Measurements from ENCODE around the gene KBTBD2. TPM values are rescaled to one million over a fixed set of nuclear protein-coding genes. Genes with fewer than 3 reads are reported as not detected.

KBTBD2 gene
- total and polyA plus RNA-seq, 2 of the 4 experiments (the other 2 are of a cell fraction) = 13.2 to 32.3 TPM

- WGBS, 2 experiments (ENCODE audit: extremely low coverage in 2 of 2, insufficient read length in 1 of 2) = 0% methylated on average over 10 of the region's 22 CpGs; no CpG with 5 or more reads in 1 of the 2 experiments
- in situ Hi-C loops (cut with MboI; ENCODE audit: low sequenced_read_pairs) = no loop called here
- ATAC-seq (ENCODE audit: low read depth) = peak; percentile 1
These were observed 1.1 kb upstream of the KBTBD2 start for GRCh38 chr7:32892521-32893206.

More at GRCh38 chr7:32892521-32893206, 1.1 kb upstream of the KBTBD2 start:
- peak overlapping the region; percentile 77 for H3K14ac ChIP-seq (replicated peaks; ENCODE audit: low read depth, low read length)
- dilution Hi-C loops (cut with HindIII; ENCODE audit: low sequenced_read_pairs, unreplicated experiment) = no loop called here
- H3K36me3 ChIP-seq (ENCODE audit: control insufficient read depth, insufficient read depth, low read length) = no peaks in the 10 kb centered on the region
- 0 out of 4 replicates have a peak, but pooled peaks cover 0 to 4% of the 10 kb centered on the region in 2 experiments for H3K79me1 ChIP-seq (ENCODE audit: low read depth in 1 of 2, low read length in 2 of 2)
- intact Hi-C loops (cut with micrococcal nuclease) = loop anchor here (5.0 kb wide), 3 partner anchors 50 to 215 kb away; partner anchors contain the start of genes NT5C3A and RP9
- H3K9me3 ChIP-seq (ENCODE audit: control insufficient read depth, insufficient read depth, low read length) = no peaks in the 10 kb centered on the region
- H3K4me2 ChIP-seq (ENCODE audit: low read depth, low read length) = peak overlapping the region; percentile 67
- no peak overlapping the region for H2BK20ac ChIP-seq (ENCODE audit: low read depth, low read length)
- peak overlapping the region; percentile 94 for H3K4ac ChIP-seq (ENCODE audit: low read depth, low read length)
- 0 out of 3 replicates have a peak overlapping the region, but pooled peaks have one; percentile 38 for H2BK15ac ChIP-seq (ENCODE audit: low read depth, low read length)
- H4K5ac ChIP-seq (ENCODE audit: low read depth, low read length) = peak overlapping the region; percentile 33
- CTCF ChIA-PET = interaction anchor here (1.0 kb wide), 1 partner anchor 217 kb away, joined by 4 read pairs; no protein-coding TSS in a partner anchor
- H3K4me1 ChIP-seq (ENCODE audit: control insufficient read depth, insufficient read depth, low read length) = peaks cover 2% of the 10 kb centered on the region; the same call in 1 of the 2 replicates
- peak overlapping the region; percentile 68 for H3K18ac ChIP-seq (ENCODE audit: low read depth, low read length)
- H2AFZ ChIP-seq (replicated peaks; ENCODE audit: low read length, poor library complexity) = peak overlapping the region; percentile 91
- H3K56ac ChIP-seq (ENCODE audit: extremely low read depth, insufficient read depth, low read length) = peak overlapping the region; percentile 59
- TF ChIP-seq NFE2L2 (IDR thresholded peaks at IDR 0.05; ENCODE audit: low read depth, low read length) (no peak), POLR2A (IDR thresholded peaks at IDR 0.05; ENCODE audit: low read depth, low read length) (no peak; the same call in 1 of the 2 replicates), FOS (IDR thresholded peaks at IDR 0.05; ENCODE audit: low read depth, low read length) (no peak), BHLHE40 (IDR thresholded peaks at IDR 0.05; ENCODE audit: low read depth, low read length) (no peak), RAD21 (IDR thresholded peaks at IDR 0.05; ENCODE audit: low read length) (no peak), RCOR1 (IDR thresholded peaks at IDR 0.05; ENCODE audit: insufficient replicate concordance, low read length) (no peak), MXI1 (IDR thresholded peaks at IDR 0.05; ENCODE audit: borderline replicate concordance, low read depth, low read length) (0 out of 2 replicates have a peak, but pooled peaks have one; percentile 11)
- peak overlapping the region; percentile 92 for H3K27ac ChIP-seq (ENCODE audit: insufficient read depth, low read length)
- H2AK5ac ChIP-seq (ENCODE audit: low read depth, low read length) = peak overlapping the region; percentile 25
- POLR2A ChIA-PET (ENCODE audit: unreplicated experiment) = interaction anchor here (0.5 to 0.6 kb wide), 2 partner anchors 393 to 1002 kb away, joined by 4 to 6 read pairs; no protein-coding TSS in a partner anchor
- peak overlapping the region; percentile 87 for H2BK5ac ChIP-seq (ENCODE audit: low read depth, low read length, poor library complexity, severe bottlenecking)
- peak overlapping the region; percentile 96 for H3K23ac ChIP-seq (ENCODE audit: low read depth, low read length)
- peak overlapping the region; percentile 89 for H2AK9ac ChIP-seq (replicated peaks; ENCODE audit: low read depth, low read length, poor library complexity)
- peaks cover 21% of the 10 kb centered on the region for H4K20me1 ChIP-seq (ENCODE audit: insufficient read depth, low read length)
- H3K27me3 ChIP-seq (ENCODE audit: control insufficient read depth, insufficient read depth, low read length) = no peaks in the 10 kb centered on the region
- H3K4me3 ChIP-seq (ENCODE audit: insufficient read depth, low read depth, low read length) = peak overlapping the region; percentile 86
- peak overlapping the region; percentile 92 for H4K91ac ChIP-seq (ENCODE audit: insufficient read depth, low read depth, low read length)
- peak overlapping the region; percentile 75 for H3K9ac ChIP-seq (ENCODE audit: low read depth, low read length)
- peak; percentile 67 for DNase-seq
- peak overlapping the region; percentile 71 for H2BK120ac ChIP-seq (ENCODE audit: low read depth, low read length)
- BruUV-seq (replicated peaks) = no TSS peak
- peak overlapping the region; percentile 90 to 91 for H4K8ac ChIP-seq (ENCODE audit: low read depth in 2 of 2, low read length in 2 of 2)
- 0 out of 2 replicates have a peak, but pooled peaks cover 7% of the 10 kb centered on the region for H3K9me1 ChIP-seq (ENCODE audit: insufficient read depth, low read length)
